Erythroblast (primary cell): ENCODE data around the gene EGFR.

ENCODE experiments used
- GATA1 ChIP-seq: IDR thresholded peaks from 2 replicates; pipeline ENCODE4 v1.6.1; 2011; ENCODE audit warnings: low read depth, mild to moderate bottlenecking, control low read depth, low read length, moderate library complexity
- POLR2A ChIP-seq: IDR thresholded peaks from 2 replicates; pipeline ENCODE4 v1.6.1; 2011; ENCODE audit warnings: mild to moderate bottlenecking, low read length

DNA sequence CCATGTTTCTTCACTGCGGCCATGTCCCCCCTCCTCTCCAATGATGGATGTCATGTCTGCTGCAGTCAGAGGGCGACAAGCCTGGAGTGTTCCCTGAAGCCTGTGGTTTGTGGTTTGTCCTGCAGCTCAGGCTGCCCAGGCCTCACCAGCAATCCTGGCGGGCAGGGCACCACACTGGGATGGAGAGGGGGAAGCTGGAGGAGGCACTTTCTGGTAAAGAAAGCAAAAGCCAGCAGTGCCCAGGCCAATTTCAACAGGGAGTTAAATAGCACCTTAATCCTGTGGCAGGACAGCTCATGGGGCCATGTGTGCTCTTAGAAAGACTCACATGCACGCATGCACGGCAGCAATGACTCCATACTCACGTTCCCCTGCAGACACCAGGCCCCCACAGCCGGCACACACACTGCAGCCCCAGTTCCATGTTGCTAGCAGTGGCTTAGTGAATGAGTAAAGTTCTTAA, 158.3 kb downstream of the EGFR start:
- TF ChIP-seq POLR2A (no peak), GATA1 (no peak)
